ENCODE results near the gene BOLA2. TPM values are rescaled to one million over a fixed set of nuclear protein-coding genes. Genes with fewer than 3 reads are reported as not detected.
"Not testable (repeated sequence)": the region's sequence is repeated elsewhere in the genome, so short reads cannot be mapped to it uniquely, and the experiment has no call there.

Gene BOLA2
- total and polyA plus RNA-seq, 9 donors, result 1.9 to 18.4 (median 5.9) TPM

GRCh38 chr16:29454828-29455227, 677 bp upstream of the BOLA2 start:
- WGBS, 3 donors, result no CpG with 5 or more reads among the region's 29 CpGs
- DNase-seq; H3K4me1 ChIP-seq (ENCODE audit: insufficient read depth); H3K36me3 ChIP-seq; H3K27me3 ChIP-seq; intact Hi-C loops (cut with DNase I); H3K4me3 ChIP-seq; H3K27ac ChIP-seq; H3K9me3 ChIP-seq: not testable (repeated sequence)

GRCh38 chr16:29453754-29454153, 397 bp downstream of the BOLA2 start:
- no CpG with 5 or more reads among the region's 21 CpGs for WGBS, 3 donors
- H3K4me1 ChIP-seq (ENCODE audit: insufficient read depth); DNase-seq; H3K27ac ChIP-seq; H3K36me3 ChIP-seq; H3K4me3 ChIP-seq; H3K9me3 ChIP-seq; intact Hi-C loops (cut with DNase I); H3K27me3 ChIP-seq: not testable (repeated sequence)

DNA sequence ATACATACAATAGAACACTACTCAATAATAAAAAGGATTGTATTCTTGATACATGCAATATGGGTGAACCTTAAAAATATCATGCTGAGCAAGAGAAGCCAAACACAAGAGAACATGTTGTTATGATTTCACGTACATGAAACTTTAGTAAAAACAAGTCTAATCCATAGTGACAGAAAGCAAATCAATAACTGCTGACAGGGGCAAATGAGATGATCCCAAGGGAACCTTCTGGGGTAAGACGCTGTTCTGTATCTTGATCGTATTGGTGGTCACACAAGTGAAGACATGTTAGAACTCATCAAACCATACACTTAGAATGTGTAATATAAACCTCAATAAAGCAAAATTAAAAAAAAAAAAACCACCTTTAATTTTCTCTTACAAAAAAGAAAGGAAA, 28.8 kb downstream of the BOLA2 start:
- H3K27me3 ChIP-seq; H3K36me3 ChIP-seq; H3K4me3 ChIP-seq; intact Hi-C loops (cut with DNase I); H3K4me1 ChIP-seq (ENCODE audit: insufficient read depth); H3K9me3 ChIP-seq; H3K27ac ChIP-seq; DNase-seq: not testable (repeated sequence)
- WGBS, 3 donors, result 95 to 98% (median 97%) methylated on average over 3 of the region's 3 CpGs

GRCh38 chr16:29423587-29423986, 30.6 kb downstream of the BOLA2 start:
- H3K4me1 ChIP-seq (ENCODE audit: insufficient read depth); H3K9me3 ChIP-seq; H3K27ac ChIP-seq; H3K27me3 ChIP-seq; H3K4me3 ChIP-seq; intact Hi-C loops (cut with DNase I); H3K36me3 ChIP-seq; DNase-seq: not testable (repeated sequence)
- WGBS, 3 donors, result 95 to 98% (median 95%) methylated on average over 2 of the region's 2 CpGs

- H3K4me3 ChIP-seq; H3K36me3 ChIP-seq; H3K9me3 ChIP-seq; H3K27me3 ChIP-seq; H3K4me1 ChIP-seq (ENCODE audit: insufficient read depth); H3K27ac ChIP-seq; DNase-seq; intact Hi-C loops (cut with DNase I): not testable (repeated sequence)
- 50 to 66% (median 62%) methylated on average over 7 of the region's 7 CpGs for WGBS, 3 donors
These were observed 48.9 kb downstream of the BOLA2 start for GRCh38 chr16:29405249-29405648.

Small RNA genes within 50 kb of the gene (small RNA-seq; reads per million reads assigned to genes)
- gene AC133555.2, result not detected

Other genes with a start within 250 kb of the BOLA2 start
- 1 to 10 TPM in 3 of 7 donors, under 1 TPM in 4; 0.46 to 3.6 (median 0.98) TPM for gene NPIPB11, start 47.6 kb downstream of the BOLA2 start, total RNA-seq
- gene NPIPB11, start 47.6 kb downstream of the BOLA2 start, polyA plus RNA-seq, result 1 to 10 TPM in 1 of 2 donors, under 1 TPM in 1; 0.42 to 3.3 TPM
- 10 to 100 TPM in 1 of 7 donors, 1 to 10 TPM in 6; 4.4 to 11.2 (median 8.6) TPM for gene SLX1B, start 182 bp upstream of the BOLA2 start, total RNA-seq
- gene SLX1B, start 182 bp upstream of the BOLA2 start, polyA plus RNA-seq, result 10 to 100 TPM in 1 of 2 donors, 1 to 10 TPM in 1; 3.0 to 19.4 TPM
- gene SULT1A4, start 5.6 kb upstream of the BOLA2 start, total RNA-seq, result 1 to 10 TPM in 5 of 7 donors, under 1 TPM in 2; 0.68 to 6.5 (median 2.7) TPM
- gene SULT1A4, start 5.6 kb upstream of the BOLA2 start, polyA plus RNA-seq, result 10 to 100 TPM in 1 of 2 donors, under 1 TPM in 1; 0.23 to 10.5 TPM
- gene NPIPB12, start 52.1 kb upstream of the BOLA2 start, total RNA-seq, result 10 to 100 TPM; 11.0 to 65.3 (median 29.5) TPM
- gene NPIPB12, start 52.1 kb upstream of the BOLA2 start, polyA plus RNA-seq, result 10 to 100 TPM; 19.0 to 26.3 TPM
- gene SPN, start 208.9 kb upstream of the BOLA2 start, total RNA-seq, result 1 to 10 TPM in 3 of 7 donors, under 1 TPM in 4; 0.60 to 2.3 (median 0.88) TPM
- gene SPN, start 208.9 kb upstream of the BOLA2 start, polyA plus RNA-seq, result 1 to 10 TPM in 1 of 2 donors, under 1 TPM in 1; 0.42 to 5.1 TPM
- gene QPRT, start 224.8 kb upstream of the BOLA2 start, total RNA-seq, result 10 to 100 TPM; 31.8 to 67.9 (median 43.1) TPM
- gene QPRT, start 224.8 kb upstream of the BOLA2 start, polyA plus RNA-seq, result 10 to 100 TPM; 21.4 to 47.7 TPM

Measured in ovary (tissue), 9 donors.